ENCODE measurements around the gene DGCR2.

DNA sequence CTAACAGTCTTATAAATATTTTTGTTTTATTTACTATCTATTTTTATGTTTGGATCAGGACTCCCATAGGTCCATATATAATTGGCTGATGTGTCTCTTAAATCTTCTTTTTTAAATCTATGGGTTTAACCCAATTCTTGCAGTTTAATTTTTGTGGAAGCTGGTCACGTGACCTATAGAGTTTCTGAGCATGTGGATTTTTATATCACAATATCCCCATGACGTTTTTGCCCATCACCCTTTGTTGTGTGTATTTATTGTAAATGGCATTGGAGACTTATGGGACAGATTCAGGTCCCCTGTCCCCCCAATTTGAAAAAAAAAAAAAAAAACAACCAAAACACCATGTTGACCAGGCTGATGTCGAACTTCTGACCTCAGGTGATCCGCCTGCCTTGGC lies 107.3 kb downstream of the DGCR2 start:
- TF ChIP-seq, protein P1, sequence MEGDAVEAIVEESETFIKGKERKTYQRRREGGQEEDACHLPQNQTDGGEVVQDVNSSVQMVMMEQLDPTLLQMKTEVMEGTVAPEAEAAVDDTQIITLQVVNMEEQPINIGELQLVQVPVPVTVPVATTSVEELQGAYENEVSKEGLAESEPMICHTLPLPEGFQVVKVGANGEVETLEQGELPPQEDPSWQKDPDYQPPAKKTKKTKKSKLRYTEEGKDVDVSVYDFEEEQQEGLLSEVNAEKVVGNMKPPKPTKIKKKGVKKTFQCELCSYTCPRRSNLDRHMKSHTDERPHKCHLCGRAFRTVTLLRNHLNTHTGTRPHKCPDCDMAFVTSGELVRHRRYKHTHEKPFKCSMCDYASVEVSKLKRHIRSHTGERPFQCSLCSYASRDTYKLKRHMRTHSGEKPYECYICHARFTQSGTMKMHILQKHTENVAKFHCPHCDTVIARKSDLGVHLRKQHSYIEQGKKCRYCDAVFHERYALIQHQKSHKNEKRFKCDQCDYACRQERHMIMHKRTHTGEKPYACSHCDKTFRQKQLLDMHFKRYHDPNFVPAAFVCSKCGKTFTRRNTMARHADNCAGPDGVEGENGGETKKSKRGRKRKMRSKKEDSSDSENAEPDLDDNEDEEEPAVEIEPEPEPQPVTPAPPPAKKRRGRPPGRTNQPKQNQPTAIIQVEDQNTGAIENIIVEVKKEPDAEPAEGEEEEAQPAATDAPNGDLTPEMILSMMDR (IDR thresholded peaks at IDR 0.05; ENCODE audit: low read depth, low read length) = no peak
- no peak for TF ChIP-seq EZH2phosphoT487 (IDR thresholded peaks at IDR 0.05; ENCODE audit: low read depth)

Data from OCI-LY3 (cell line).